Gastrocnemius medialis (tissue), 4 donors: ENCODE measurements around the gene PDE4D.

Experiments used
- POLR2A ChIP-seq, 2 donors: fragments of 450-650 bp; IDR thresholded peaks; one replicate each; pipeline ENCODE4 v1.6.1; 2017; ENCODE audit warnings: antibody characterized with exemption in 2 of 2, mild to moderate bottlenecking in 2 of 2, moderate library complexity in 2 of 2
- TF ChIP-seq, protein P1 (sequence below), 5 experiments: fragments of 450-650 bp in 3 of 5; fragments of 200-600 bp in 2 of 5; sonication (generic) in 2 of 5; IDR thresholded peaks in 4 of 5; conservative IDR thresholded peaks in 1 of 5; 1 replicate in 4 of 5; 2 replicates in 1 of 5; pipeline ENCODE4 v1.5.1; 2016 to 2019; ENCODE audit warnings: antibody characterized with exemption in 5 of 5, mild to moderate bottlenecking in 3 of 5, moderate library complexity in 3 of 5

DNA sequence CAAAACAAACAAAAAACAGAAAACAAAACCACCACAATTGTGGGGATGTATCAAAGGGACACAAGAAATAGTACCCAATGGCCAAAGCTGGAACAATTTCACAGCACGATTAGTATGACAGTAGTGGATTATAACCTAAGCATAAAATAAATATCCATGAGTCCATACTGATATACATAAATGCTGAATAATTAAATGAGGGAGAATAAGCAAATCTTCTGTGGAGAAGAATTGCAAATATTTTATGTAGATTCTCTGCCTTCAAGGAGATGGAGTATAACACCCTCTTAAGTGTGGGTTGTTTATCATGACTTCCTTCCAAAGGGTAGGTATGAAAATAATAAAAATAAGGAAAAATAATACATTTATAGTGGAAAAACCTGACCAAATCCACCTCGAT lies 325.4 kb downstream of the PDE4D start:
- TF ChIP-seq, protein P1, sequence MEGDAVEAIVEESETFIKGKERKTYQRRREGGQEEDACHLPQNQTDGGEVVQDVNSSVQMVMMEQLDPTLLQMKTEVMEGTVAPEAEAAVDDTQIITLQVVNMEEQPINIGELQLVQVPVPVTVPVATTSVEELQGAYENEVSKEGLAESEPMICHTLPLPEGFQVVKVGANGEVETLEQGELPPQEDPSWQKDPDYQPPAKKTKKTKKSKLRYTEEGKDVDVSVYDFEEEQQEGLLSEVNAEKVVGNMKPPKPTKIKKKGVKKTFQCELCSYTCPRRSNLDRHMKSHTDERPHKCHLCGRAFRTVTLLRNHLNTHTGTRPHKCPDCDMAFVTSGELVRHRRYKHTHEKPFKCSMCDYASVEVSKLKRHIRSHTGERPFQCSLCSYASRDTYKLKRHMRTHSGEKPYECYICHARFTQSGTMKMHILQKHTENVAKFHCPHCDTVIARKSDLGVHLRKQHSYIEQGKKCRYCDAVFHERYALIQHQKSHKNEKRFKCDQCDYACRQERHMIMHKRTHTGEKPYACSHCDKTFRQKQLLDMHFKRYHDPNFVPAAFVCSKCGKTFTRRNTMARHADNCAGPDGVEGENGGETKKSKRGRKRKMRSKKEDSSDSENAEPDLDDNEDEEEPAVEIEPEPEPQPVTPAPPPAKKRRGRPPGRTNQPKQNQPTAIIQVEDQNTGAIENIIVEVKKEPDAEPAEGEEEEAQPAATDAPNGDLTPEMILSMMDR (IDR thresholded peaks at IDR 0.05 in 4 of 5, conservative IDR thresholded peaks at IDR 0.05 in 1 of 5), result no peak
- no peak for TF ChIP-seq POLR2A (IDR thresholded peaks at IDR 0.05)
